Erythroblast (primary cell): ENCODE data around the gene ACIN1.
"Not testable (repeated sequence)": the region's sequence is repeated elsewhere in the genome, so short reads cannot be mapped to it uniquely, and the experiment has no call there.

Experiments used
- GATA1 ChIP-seq: IDR thresholded peaks from 2 replicates; pipeline ENCODE4 v1.6.1; 2011; ENCODE audit warnings: low read depth, mild to moderate bottlenecking, control low read depth, low read length, moderate library complexity
- POLR2A ChIP-seq: IDR thresholded peaks from 2 replicates; pipeline ENCODE4 v1.6.1; 2011; ENCODE audit warnings: mild to moderate bottlenecking, low read length

DNA sequence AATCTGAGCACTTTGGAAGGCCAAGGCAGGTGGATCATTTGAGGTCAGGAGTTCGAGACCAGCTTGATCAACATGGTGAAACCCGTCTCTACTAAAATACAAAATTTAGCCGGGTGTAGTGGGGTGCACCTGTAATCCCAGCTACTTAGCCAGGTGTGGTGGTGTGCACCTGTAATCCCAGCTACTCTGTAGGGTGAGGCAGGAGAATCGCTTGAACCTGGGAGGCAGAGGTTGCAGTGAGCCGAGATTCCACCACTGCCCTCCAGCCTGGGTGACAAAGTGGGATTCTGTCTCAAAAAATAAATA, 81.2 kb downstream of the ACIN1 start:
- not testable (repeated sequence) for TF ChIP-seq POLR2A, GATA1
